ENCODE results near the gene CARS1.

Gene CARS1

GRCh38 chr11:3058753-3059664 is 1.8 kb upstream of the CARS1 start:
- Histone ChIP-seq H3K4me1 (peaks cover 26 to 40% (median 33%) of the 10 kb centered on the region in 10 experiments), H3K9ac (no peak overlapping the region), H3K36me3 (peaks cover 6 to 16% (median 8%) of the 10 kb centered on the region in 11 experiments; a peak in 14 of 22 replicates), H3K27me3 (no peaks in the 10 kb centered on the region), H4K20me1 (peaks cover 7 to 30% (median 23%) of the 10 kb centered on the region in 11 experiments; a peak in 21 of 22 replicates), H3K4me3 (no peak overlapping the region), H3K27ac (no peak overlapping the region), H3K9me3 (replicated peaks in 1 of 11) (peaks cover 0 to 5% (median 4%) of the 10 kb centered on the region in 11 experiments; a peak in 8 of 22 replicates), H3K4me2 (peak overlapping the region in 4 of 11 experiments; percentile 4 to 46 (median 22); a peak in 6 of 22 replicates)
- no peak for TF ChIP-seq Cebpa-rat (IDR thresholded peaks at IDR 0.05)

GRCh38 chr11:3056296-3057068 is 741 bp downstream of the CARS1 start:
- H3K9ac ChIP-seq, result peak overlapping the region; percentile 87 to 97 (median 92)
- H4K20me1 ChIP-seq, result peaks cover 30 to 55% (median 48%) of the 10 kb centered on the region in 11 experiments; a peak in 21 of 22 replicates
- H3K4me3 ChIP-seq, result peak overlapping the region; percentile 85 to 100 (median 96)
- H3K4me1 ChIP-seq, result peaks cover 52 to 66% (median 56%) of the 10 kb centered on the region in 10 experiments
- no peaks in the 10 kb centered on the region for H3K9me3 ChIP-seq (replicated peaks in 1 of 11)
- H3K27ac ChIP-seq, result peak overlapping the region; percentile 87 to 97 (median 93)
- H3K36me3 ChIP-seq, result peaks cover 13 to 25% (median 16%) of the 10 kb centered on the region in 11 experiments; a peak in 15 of 22 replicates
- no peak for TF ChIP-seq Cebpa-rat (IDR thresholded peaks at IDR 0.05)
- no peaks in the 10 kb centered on the region for H3K27me3 ChIP-seq
- peak overlapping the region; percentile 81 to 98 (median 94) for H3K4me2 ChIP-seq

GRCh38 chr11:3055891-3056290 is 1.3 kb downstream of the CARS1 start:
- Histone ChIP-seq H3K27me3 (no peaks in the 10 kb centered on the region), H3K27ac (peak overlapping the region; percentile 87 to 97 (median 93); a peak in 20 of 22 replicates), H3K9ac (peak overlapping the region; percentile 87 to 97 (median 92); a peak in 21 of 22 replicates), H3K9me3 (replicated peaks in 1 of 11) (no peaks in the 10 kb centered on the region), H3K4me1 (peaks cover 57 to 72% (median 62%) of the 10 kb centered on the region in 10 experiments), H3K36me3 (peaks cover 13 to 25% (median 16%) of the 10 kb centered on the region in 11 experiments; a peak in 15 of 22 replicates), H3K4me2 (peak overlapping the region; percentile 81 to 98 (median 94)), H3K4me3 (peak overlapping the region; percentile 85 to 100 (median 96)), H4K20me1 (peaks cover 36 to 61% (median 54%) of the 10 kb centered on the region in 11 experiments)
- TF ChIP-seq Cebpa-rat (IDR thresholded peaks at IDR 0.05), result no peak

- peaks cover 13 to 41% (median 24%) of the 10 kb centered on the region in 11 experiments for H3K36me3 ChIP-seq
These were observed 4.7 kb downstream of the CARS1 start for GRCh38 chr11:3052567-3052966.

GRCh38 chr11:3052109-3052479 is 5.1 kb downstream of the CARS1 start:
- Histone ChIP-seq H3K4me1 (peaks cover 82 to 93% (median 88%) of the 10 kb centered on the region in 10 experiments), H3K4me3 (peak overlapping the region; percentile 21 to 43 (median 36); a peak in 15 of 20 replicates), H3K27me3 (no peaks in the 10 kb centered on the region), H4K20me1 (peaks cover 72 to 99% (median 92%) of the 10 kb centered on the region in 11 experiments), H3K36me3 (peaks cover 17 to 45% (median 29%) of the 10 kb centered on the region in 11 experiments), H3K9me3 (replicated peaks in 1 of 11) (no peaks in the 10 kb centered on the region), H3K27ac (peak overlapping the region; percentile 45 to 79 (median 68); a peak in 21 of 22 replicates), H3K4me2 (peak overlapping the region; percentile 80 to 96 (median 86)), H3K9ac (peak overlapping the region; percentile 24 to 68 (median 60); a peak in 20 of 22 replicates)
- no peak for TF ChIP-seq Cebpa-rat (IDR thresholded peaks at IDR 0.05)

More at GRCh38 chr11:3052567-3052966, 4.7 kb downstream of the CARS1 start:
- Histone ChIP-seq H3K27ac (peak overlapping the region in 8 of 11 experiments; percentile 49 to 79 (median 67); a peak in 11 of 22 replicates), H3K27me3 (no peaks in the 10 kb centered on the region), H3K9ac (peak overlapping the region in 10 of 11 experiments; percentile 1 to 68 (median 56); a peak in 18 of 22 replicates), H3K4me1 (peaks cover 83 to 90% (median 87%) of the 10 kb centered on the region in 10 experiments), H4K20me1 (peaks cover 68 to 94% (median 88%) of the 10 kb centered on the region in 11 experiments), H3K4me2 (peak overlapping the region; percentile 80 to 96 (median 86)), H3K4me3 (peak overlapping the region in 3 of 10 experiments; percentile 27 to 43 (median 32); a peak in 2 of 20 replicates), H3K9me3 (replicated peaks in 1 of 11) (no peaks in the 10 kb centered on the region)
- TF ChIP-seq Cebpa-rat (IDR thresholded peaks at IDR 0.05), result no peak

- H3K9me3 ChIP-seq (replicated peaks in 1 of 11), result no peaks in the 10 kb centered on the region
- peaks cover 76 to 100% (median 98%) of the 10 kb centered on the region in 11 experiments for H4K20me1 ChIP-seq
- H3K27me3 ChIP-seq, result no peaks in the 10 kb centered on the region
- peak overlapping the region; percentile 45 to 79 (median 68) for H3K27ac ChIP-seq
- no peak for TF ChIP-seq Cebpa-rat (IDR thresholded peaks at IDR 0.05)
- peak overlapping the region; percentile 21 to 43 (median 36); a peak in 15 of 20 replicates for H3K4me3 ChIP-seq
- H3K9ac ChIP-seq, result peak overlapping the region; percentile 24 to 68 (median 60); a peak in 21 of 22 replicates
- H3K4me2 ChIP-seq, result peak overlapping the region; percentile 80 to 96 (median 86)
- peaks cover 20 to 50% (median 33%) of the 10 kb centered on the region in 11 experiments for H3K36me3 ChIP-seq
- H3K4me1 ChIP-seq, result peaks cover 82 to 93% (median 88%) of the 10 kb centered on the region in 10 experiments
These were observed 5.8 kb downstream of the CARS1 start for GRCh38 chr11:3051196-3052108.

- Histone ChIP-seq H3K36me3 (peaks cover 28 to 57% (median 42%) of the 10 kb centered on the region in 11 experiments), H3K4me1 (peaks cover 74 to 91% (median 80%) of the 10 kb centered on the region in 10 experiments), H4K20me1 (peaks cover 85 to 100% (median 100%) of the 10 kb centered on the region in 11 experiments), H3K27ac (peak overlapping the region; percentile 45 to 79 (median 68); a peak in 21 of 22 replicates), H3K9ac (peak overlapping the region; percentile 24 to 68 (median 60); a peak in 18 of 22 replicates), H3K4me3 (peak overlapping the region in 5 of 10 experiments; percentile 7 to 43 (median 37); a peak in 2 of 20 replicates), H3K9me3 (replicated peaks in 1 of 11) (no peaks in the 10 kb centered on the region), H3K27me3 (no peaks in the 10 kb centered on the region), H3K4me2 (peak overlapping the region; percentile 80 to 96 (median 86))
- no peak for TF ChIP-seq Cebpa-rat (IDR thresholded peaks at IDR 0.05)
These were observed 6.6 kb downstream of the CARS1 start for GRCh38 chr11:3050386-3051195.

All from BLaER1 treated with 17β-estradiol and CSF1 and Interleukin-3, amounts not matched to agents 10 nM and 100 nM (cell line).